Non-pigmented ciliary epithelial cell (primary cell): Measurements from ENCODE around the gene ARFGEF2.
"Not testable (repeated sequence)": the region's sequence is repeated elsewhere in the genome, so short reads cannot be mapped to it uniquely, and the experiment has no call there.

Source experiments
- DNase-seq: peaks from one replicate; pipeline ENCODE4 v3.0.0-alpha.2; 2010; ENCODE audit warnings: low read depth

ARFGEF2 gene

GRCh38 chr20:48956052-48956451 is 34.5 kb downstream of the ARFGEF2 start:
- no peak for DNase-seq

GRCh38 chr20:48957053-48957481 is 35.6 kb downstream of the ARFGEF2 start:
- no peak for DNase-seq

GRCh38 chr20:48957533-48957932 is 36.0 kb downstream of the ARFGEF2 start:
- DNase-seq, result no peak

GRCh38 chr20:48958743-48959142 is 37.2 kb downstream of the ARFGEF2 start:
- no peak for DNase-seq

- no peak for DNase-seq
Observed at GRCh38 chr20:48959899-48960550, 38.5 kb downstream of the ARFGEF2 start.

GRCh38 chr20:48962421-48962820 is 40.9 kb downstream of the ARFGEF2 start:
- no peak for DNase-seq

- DNase-seq, result no peak
Observed at GRCh38 chr20:48962976-48963771, 41.7 kb downstream of the ARFGEF2 start.

- no peak for DNase-seq
Observed at GRCh38 chr20:48965189-48965910, 43.8 kb downstream of the ARFGEF2 start.

- DNase-seq, result no peak
Observed at GRCh38 chr20:48970681-48971365, 49.3 kb downstream of the ARFGEF2 start.

GRCh38 chr20:48971956-48972355 is 50.4 kb downstream of the ARFGEF2 start:
- no peak for DNase-seq

GRCh38 chr20:48972816-48973215 is 51.3 kb downstream of the ARFGEF2 start:
- no peak for DNase-seq

GRCh38 chr20:48975955-48976354 is 54.4 kb downstream of the ARFGEF2 start:
- no peak for DNase-seq

- not testable (repeated sequence) for DNase-seq
Observed at GRCh38 chr20:48979980-48980379, 58.5 kb downstream of the ARFGEF2 start.

GRCh38 chr20:48983423-48984400 is 62.2 kb downstream of the ARFGEF2 start:
- peak; percentile 74 for DNase-seq

GRCh38 chr20:48984575-48985219 is 63.2 kb downstream of the ARFGEF2 start:
- DNase-seq, result peak; percentile 14

- DNase-seq, result no peak
Observed at GRCh38 chr20:48986899-48987298, 65.4 kb downstream of the ARFGEF2 start.

- DNase-seq, result no peak
Observed at GRCh38 chr20:48990467-48990866, 69.0 kb downstream of the ARFGEF2 start.

GRCh38 chr20:48995589-48995988 is 74.1 kb downstream of the ARFGEF2 start:
- no peak for DNase-seq

GRCh38 chr20:48999890-49000870 is 78.7 kb downstream of the ARFGEF2 start:
- DNase-seq, result no peak
